ENCODE data around the gene DNAH3.
"Not testable (repeated sequence)": the region's sequence is repeated elsewhere in the genome, so short reads cannot be mapped to it uniquely, and the experiment has no call there.

The DNAH3 gene

DNA sequence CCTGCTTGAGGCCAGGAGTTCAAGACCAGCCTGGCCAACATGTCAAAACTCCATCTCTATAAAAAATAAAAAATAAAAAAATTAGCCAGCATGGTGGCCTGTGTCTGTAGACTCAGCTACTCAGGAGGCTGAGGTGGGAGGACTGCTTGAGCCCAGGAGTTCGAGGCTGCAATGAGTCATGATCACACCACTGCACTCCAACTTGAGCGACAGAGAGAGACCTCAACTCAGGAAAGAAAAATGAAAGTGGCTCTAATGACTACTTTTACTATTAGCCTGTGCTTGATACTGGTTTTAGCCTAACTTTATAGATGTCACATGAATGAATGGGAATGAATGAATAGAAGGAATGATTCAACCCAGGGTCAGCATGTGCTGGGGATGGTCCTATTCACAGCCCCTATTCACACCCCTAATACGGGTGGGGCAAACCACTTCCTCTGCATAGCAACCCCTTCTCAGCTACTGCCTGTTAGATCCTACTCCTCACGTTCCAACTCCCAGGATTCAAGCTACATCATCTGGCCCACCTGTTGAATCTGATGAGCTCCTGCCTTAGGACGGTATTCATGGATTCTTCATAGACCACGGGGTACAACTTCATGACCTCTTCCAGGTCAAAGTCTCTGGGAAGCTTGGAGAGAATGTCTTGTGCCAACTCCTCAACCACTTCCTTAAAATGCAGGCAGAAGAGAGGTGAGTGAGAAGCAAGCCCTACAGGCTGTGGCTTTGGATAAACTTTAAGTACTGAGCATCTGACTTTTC is 209.6 kb downstream of the DNAH3 start:
- DNase-seq (ENCODE audit: low read depth), result no peak

DNA sequence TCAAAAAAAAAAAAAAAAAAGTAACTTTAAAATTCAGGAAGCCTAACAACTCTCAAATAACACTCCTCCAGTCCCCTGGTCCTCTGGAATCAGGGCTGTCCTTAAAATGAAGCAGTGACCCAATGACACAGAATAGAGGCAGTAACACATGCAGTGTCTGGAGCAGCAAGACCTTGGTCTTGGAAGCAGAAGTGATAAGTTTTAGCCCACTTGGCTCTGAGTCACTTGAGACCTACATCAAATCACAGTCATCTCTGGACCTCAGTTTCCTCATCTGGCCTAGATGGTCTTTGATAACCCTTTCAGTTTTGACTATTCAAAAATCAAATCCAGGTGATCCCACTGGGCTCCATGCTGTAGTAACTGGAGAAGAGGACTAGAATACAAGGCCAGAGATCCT is 211.0 kb downstream of the DNAH3 start:
- no peak for DNase-seq (ENCODE audit: low read depth)

DNA sequence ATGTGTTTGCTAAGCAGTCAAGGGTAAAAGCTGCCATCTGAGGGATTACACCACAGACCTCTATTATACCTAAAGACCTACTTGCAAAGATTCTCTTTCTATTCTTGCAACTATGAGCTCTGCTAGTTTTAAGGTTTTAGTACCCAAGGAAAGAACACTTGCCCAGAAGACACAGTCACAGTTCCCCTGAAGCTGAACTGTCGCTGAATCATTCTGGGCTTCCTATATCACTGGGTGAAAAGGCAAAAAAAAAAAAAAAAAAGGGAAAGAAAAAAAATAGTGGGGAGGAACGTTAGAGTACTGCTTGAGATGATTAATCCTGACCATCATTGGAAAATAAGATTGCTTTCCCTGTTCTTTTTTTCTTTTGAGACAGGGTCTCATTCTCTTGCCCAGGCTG is 212.2 kb downstream of the DNAH3 start:
- no peak for DNase-seq (ENCODE audit: low read depth)

DNA sequence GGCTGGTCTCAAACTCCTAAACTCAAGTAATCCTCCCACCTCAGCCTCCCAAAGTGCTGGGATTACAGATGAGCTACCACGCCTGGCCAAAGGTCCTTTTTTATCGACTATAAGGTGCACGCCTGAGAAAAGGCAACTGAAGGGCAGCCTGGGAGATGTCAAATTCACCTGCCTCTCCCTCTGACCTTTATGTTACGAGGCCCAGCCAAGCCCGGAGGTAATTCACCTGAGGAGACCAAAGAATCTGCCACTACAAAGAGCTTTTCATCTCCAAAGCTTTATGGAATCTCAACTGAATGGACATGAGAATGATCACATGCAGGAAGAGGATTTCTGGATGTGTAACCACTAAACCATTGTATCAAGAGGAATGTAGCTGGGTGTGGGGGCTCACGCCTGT is 212.9 kb downstream of the DNAH3 start:
- no peak for DNase-seq (ENCODE audit: low read depth)

GRCh38 chr16:20933589-20933988 is 217.1 kb downstream of the DNAH3 start:
- no peak for DNase-seq (ENCODE audit: low read depth)

DNA sequence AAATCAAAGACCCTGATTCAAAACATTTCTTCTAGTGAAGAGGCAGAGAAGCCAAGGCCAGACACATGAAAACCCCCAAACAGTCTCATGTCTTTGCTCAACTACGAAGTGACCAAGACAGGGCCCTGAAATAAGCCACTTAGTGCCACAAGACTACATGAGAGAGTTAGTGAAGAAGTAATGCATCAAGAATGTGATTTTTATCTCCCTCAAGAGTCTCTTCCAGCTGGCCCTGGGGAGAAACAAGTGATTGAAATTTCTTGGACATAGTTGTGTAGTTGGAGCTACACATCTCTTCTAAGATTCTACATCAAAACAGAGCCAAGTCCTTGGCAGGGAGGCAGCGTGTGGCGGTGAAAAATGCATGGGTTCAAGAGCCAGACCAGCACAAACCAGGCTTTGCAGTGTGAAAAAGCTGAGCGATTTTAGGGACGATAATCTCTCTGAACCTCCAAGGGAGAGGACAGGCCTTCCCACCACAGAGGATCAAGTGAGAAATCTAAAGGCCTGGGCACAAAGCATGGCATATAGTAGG is 219.5 kb downstream of the DNAH3 start:
- no peak for DNase-seq (ENCODE audit: low read depth)

- no peak for DNase-seq (ENCODE audit: low read depth)
These were observed 220.3 kb downstream of the DNAH3 start for GRCh38 chr16:20930365-20930690.

- not testable (repeated sequence) for DNase-seq (ENCODE audit: low read depth)
These were observed 220.8 kb downstream of the DNAH3 start for GRCh38 chr16:20929676-20930364.

- DNase-seq (ENCODE audit: low read depth), result no peak
These were observed 221.8 kb downstream of the DNAH3 start for GRCh38 chr16:20928774-20929411.

- no peak for DNase-seq (ENCODE audit: low read depth)
These were observed 224.9 kb downstream of the DNAH3 start for GRCh38 chr16:20925751-20926150.

DNA sequence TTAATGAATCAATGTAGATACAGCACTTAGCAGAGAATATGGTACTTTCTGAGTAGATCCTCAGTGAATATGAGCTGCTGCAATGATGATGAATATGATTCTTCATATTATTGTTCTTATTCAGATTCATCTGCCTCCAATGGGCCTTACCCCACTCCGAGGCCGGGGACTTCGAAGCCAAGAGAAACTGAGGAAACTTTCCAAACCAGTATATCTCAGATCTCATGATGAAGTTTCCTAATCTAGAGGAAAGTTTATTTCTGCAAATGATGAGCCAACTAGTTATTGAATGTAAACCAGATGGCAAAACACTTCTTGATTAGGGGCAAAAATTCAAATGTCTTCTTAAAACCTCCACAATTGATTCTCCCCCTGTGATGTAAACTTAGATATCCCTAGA is 226.8 kb downstream of the DNAH3 start:
- DNase-seq (ENCODE audit: low read depth), result no peak

DNA sequence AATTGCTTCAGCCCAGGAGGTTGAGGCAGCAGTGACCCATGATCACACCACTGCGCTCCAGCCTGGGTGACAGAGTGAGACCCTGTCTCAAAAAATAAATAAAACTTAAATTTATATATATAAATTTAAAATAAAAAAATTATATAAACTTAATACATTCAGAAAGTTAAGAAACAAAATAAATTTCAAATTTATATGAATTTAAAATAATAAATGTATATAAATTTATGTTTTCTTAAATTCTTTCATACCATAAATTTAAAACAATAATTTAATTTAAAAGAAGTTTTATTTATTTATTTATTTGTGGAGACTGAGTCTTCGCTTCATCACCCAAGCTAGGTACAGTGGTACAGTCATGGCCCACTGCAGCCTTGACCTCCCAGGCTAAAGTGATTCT is 229.8 kb downstream of the DNAH3 start:
- no peak for DNase-seq (ENCODE audit: low read depth)

DNA sequence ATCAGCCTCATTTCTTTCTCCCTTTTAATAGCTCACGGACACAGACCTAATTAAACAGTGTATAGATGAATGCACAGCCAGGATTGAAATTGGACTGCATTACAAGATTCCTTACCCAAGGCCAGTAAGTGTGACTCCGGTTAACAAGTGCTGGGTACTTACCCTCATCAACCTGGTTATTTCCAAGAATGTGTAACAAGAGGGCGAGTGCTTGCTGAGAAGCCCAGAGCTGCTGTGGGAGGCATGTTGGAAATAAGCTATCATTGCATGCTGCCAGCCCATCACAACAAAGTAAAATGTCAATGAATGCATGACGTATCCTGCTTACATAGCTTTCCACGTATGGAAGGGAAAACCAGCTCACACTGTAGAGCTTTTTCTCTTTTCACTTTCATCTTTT is 230.6 kb downstream of the DNAH3 start:
- no peak for DNase-seq (ENCODE audit: low read depth)

DNA sequence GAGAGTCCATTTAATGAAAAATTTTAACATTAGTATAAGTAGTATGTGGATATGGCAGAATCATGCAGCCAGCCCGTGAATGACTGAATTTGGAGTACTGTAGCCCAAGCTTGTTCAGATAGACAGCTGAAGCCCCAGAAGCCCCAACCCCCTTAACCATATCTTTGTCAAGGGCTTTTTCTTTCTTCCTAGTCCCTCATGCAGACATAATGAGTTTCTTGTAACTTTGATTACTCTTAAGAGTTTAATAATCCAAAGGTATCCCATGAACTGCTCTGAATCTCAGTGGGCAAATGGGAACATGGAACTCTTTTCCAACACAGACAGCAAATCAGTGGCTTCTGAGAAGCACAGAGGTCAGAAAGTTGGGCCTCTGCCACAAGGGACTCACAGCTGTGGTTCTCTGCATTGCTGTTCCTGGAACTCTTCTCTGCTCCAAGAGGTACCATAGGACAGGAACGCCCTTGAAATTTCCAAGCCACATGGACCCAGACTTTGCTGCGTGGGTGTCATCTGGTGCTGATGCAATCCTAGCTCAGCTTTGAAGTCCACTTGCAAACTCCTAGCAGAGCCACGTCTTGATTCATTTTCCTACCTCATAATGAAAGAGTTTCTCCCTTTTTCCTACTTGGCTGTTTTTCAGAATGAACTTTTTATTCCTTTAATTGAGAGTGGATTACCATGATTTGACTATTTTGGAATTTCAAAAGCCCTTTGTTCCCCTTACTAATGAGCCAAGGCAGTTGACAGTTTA is 232.0 kb downstream of the DNAH3 start:
- no peak for DNase-seq (ENCODE audit: low read depth)

DNA sequence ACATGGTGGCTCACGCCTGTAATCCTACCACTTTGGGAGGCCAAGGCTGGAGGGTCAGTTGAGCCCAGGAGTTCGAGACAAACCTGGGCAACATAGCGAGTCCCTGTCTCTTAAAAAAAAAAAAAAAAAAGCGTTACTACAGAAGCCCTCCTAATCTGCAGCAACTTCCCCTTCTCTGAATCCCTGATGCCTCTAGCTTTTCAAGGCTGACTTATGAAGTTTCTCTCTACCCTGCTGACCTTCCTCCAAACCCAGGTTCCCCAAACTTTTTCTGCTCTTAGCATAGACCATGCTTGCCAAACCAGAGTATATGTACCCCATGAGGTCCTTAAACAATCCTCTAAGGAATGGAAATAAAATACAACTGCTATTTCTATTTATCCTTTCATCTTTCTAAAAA is 233.7 kb downstream of the DNAH3 start:
- no peak for DNase-seq (ENCODE audit: low read depth)

DNA sequence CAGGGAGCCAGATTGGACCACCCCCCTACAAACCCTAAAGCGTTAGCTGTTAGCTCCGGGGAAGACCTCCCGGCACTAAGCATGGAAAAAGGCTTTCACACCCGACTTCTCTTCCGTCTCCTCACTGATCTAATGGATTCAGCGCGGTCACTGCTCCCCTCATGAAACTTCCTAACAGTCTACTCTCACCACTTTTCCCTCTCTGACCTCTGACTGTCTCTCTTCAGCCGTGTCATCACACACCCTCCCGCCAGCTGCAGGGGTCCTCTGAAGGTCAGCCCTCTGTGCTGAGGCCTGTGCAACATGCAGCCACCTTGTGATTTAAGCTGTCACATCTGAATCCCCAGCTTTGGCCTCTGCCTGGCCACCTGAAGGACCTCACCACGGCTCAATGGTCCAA is 234.4 kb downstream of the DNAH3 start:
- no peak for DNase-seq (ENCODE audit: low read depth)

DNA sequence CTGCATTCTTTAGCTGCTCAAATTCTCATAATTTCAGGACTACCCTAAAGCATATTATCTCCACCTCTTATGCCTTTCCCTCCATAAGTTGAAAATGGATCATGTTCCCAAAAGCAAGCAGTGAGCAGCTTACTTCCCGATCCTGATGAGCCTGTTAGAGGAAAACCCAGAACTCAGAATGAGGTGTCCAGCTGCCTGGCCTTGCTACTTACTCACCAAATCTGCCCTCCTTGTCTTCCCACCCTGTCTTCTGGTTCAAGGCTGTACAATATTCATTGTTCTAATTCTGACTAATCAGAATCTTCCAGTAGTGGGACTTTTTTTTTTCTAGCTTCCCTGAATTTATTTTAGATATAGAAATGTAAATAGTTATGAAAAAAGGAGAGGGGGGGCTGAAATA is 239.3 kb downstream of the DNAH3 start:
- DNase-seq (ENCODE audit: low read depth), result no peak

- no peak for DNase-seq (ENCODE audit: low read depth)
These were observed 239.8 kb downstream of the DNAH3 start for GRCh38 chr16:20910781-20911321.

- no peak for DNase-seq (ENCODE audit: low read depth)
These were observed 244.0 kb downstream of the DNAH3 start for GRCh38 chr16:20906341-20907255.

GRCh38 chr16:20905576-20905975 is 245.1 kb downstream of the DNAH3 start:
- DNase-seq (ENCODE audit: low read depth), result no peak

- no peak for DNase-seq (ENCODE audit: low read depth)
These were observed 246.1 kb downstream of the DNAH3 start for GRCh38 chr16:20904507-20905081.
